ENCODE measurements around the gene SNAPC2. TPM values are rescaled to one million over a fixed set of nuclear protein-coding genes. Genes with fewer than 3 reads are reported as not detected.
A peak's percentile ranks its signal among the peaks of the same experiment; 100 is the strongest.
"Not testable (repeated sequence)": the region's sequence is repeated elsewhere in the genome, so short reads cannot be mapped to it uniquely, and the experiment has no call there.

The SNAPC2 gene
- polyA plus RNA-seq, 2 donors, result 5.6 to 11.3 TPM

- no peaks in the 10 kb centered on the region for H3K27me3 ChIP-seq (ENCODE audit: control insufficient read depth in 1 of 2, insufficient read depth in 2 of 2, low read length in 2 of 2)
- peaks cover under 1 to 22% of the 10 kb centered on the region in 2 donors for H3K36me3 ChIP-seq (ENCODE audit: control insufficient read depth in 2 of 2, insufficient read depth in 2 of 2, low read length in 1 of 2)
- H3K4me1 ChIP-seq (ENCODE audit: control insufficient read depth in 2 of 2, insufficient read depth in 2 of 2, low read length in 1 of 2), result peaks cover 14 to 24% of the 10 kb centered on the region in 2 donors
- H3K9me3 ChIP-seq (ENCODE audit: control insufficient read depth in 2 of 2, insufficient read depth in 1 of 2, low read depth in 1 of 2, low read length in 1 of 2), result no peaks in the 10 kb centered on the region
- peak within 1 kb of the TSS; percentile 31 to 46 for H3K4me3 ChIP-seq (ENCODE audit: low read depth in 1 of 2, low read length in 2 of 2)
- peak within 1 kb of the TSS; percentile 52 to 56 for H3K27ac ChIP-seq (ENCODE audit: low read depth in 2 of 2, low read length in 1 of 2)
- 11 to 16% methylated on average over 36 to 65 of the region's 65 CpGs for WGBS, 2 donors
Observed at GRCh38 chr19:7926021-7926726, 6.0 kb downstream of the SNAPC2 start, which contains the start of gene CTXN1. Gene CTXN1, minus strand, starts transcription at chr19:7926135. Its CDS starts 597 bp downstream, at chr19:7925538.

GRCh38 chr19:7926727-7927604 lies 6.8 kb downstream of the SNAPC2 start:
- Histone ChIP-seq H3K27me3 (ENCODE audit: control insufficient read depth in 1 of 2, insufficient read depth in 2 of 2, low read length in 2 of 2) (no peaks in the 10 kb centered on the region), H3K36me3 (ENCODE audit: control insufficient read depth in 2 of 2, insufficient read depth in 2 of 2, low read length in 1 of 2) (peaks cover 4 to 26% of the 10 kb centered on the region in 2 donors), H3K27ac (ENCODE audit: low read depth in 2 of 2, low read length in 1 of 2) (peak overlapping the region; percentile 50 to 74), H3K4me3 (ENCODE audit: low read depth in 1 of 2, low read length in 2 of 2) (no peak overlapping the region), H3K4me1 (ENCODE audit: control insufficient read depth in 2 of 2, insufficient read depth in 2 of 2, low read length in 1 of 2) (peaks cover 9 to 16% of the 10 kb centered on the region in 2 donors), H3K9me3 (ENCODE audit: control insufficient read depth in 2 of 2, insufficient read depth in 1 of 2, low read depth in 1 of 2, low read length in 1 of 2) (no peaks in the 10 kb centered on the region)
- WGBS, 2 donors, result 82% methylated on average over 31 to 32 of the region's 32 CpGs

- peaks cover 8 to 15% of the 10 kb centered on the region in 2 donors for H3K4me1 ChIP-seq (ENCODE audit: control insufficient read depth in 2 of 2, insufficient read depth in 2 of 2, low read length in 1 of 2)
- 76 to 78% methylated on average over 23 of the region's 23 CpGs for WGBS, 2 donors
- peaks cover 9 to 27% of the 10 kb centered on the region in 2 donors for H3K36me3 ChIP-seq (ENCODE audit: control insufficient read depth in 2 of 2, insufficient read depth in 2 of 2, low read length in 1 of 2)
Observed at GRCh38 chr19:7927605-7928333, 7.6 kb downstream of the SNAPC2 start.

GRCh38 chr19:7928334-7928706 lies 8.2 kb downstream of the SNAPC2 start:
- H3K4me3 ChIP-seq (ENCODE audit: low read depth in 1 of 2, low read length in 2 of 2), result no peak overlapping the region
- 32 to 52% methylated on average over 9 of the region's 9 CpGs for WGBS, 2 donors

More at GRCh38 chr19:7927605-7928333, 7.6 kb downstream of the SNAPC2 start:
- no peaks in the 10 kb centered on the region for H3K9me3 ChIP-seq (ENCODE audit: control insufficient read depth in 2 of 2, insufficient read depth in 1 of 2, low read depth in 1 of 2, low read length in 1 of 2)
- peak overlapping the region; percentile 50 to 74 for H3K27ac ChIP-seq (ENCODE audit: low read depth in 2 of 2, low read length in 1 of 2)
- no peak overlapping the region for H3K4me3 ChIP-seq (ENCODE audit: low read depth in 1 of 2, low read length in 2 of 2)
- no peaks in the 10 kb centered on the region for H3K27me3 ChIP-seq (ENCODE audit: control insufficient read depth in 1 of 2, insufficient read depth in 2 of 2, low read length in 2 of 2)

GRCh38 chr19:7928741-7929701 lies 8.9 kb downstream of the SNAPC2 start:
- WGBS, 2 donors, result 32 to 46% methylated on average over 24 of the region's 24 CpGs
- Histone ChIP-seq H3K27me3 (ENCODE audit: control insufficient read depth in 1 of 2, insufficient read depth in 2 of 2, low read length in 2 of 2) (no peaks in the 10 kb centered on the region), H3K36me3 (ENCODE audit: control insufficient read depth in 2 of 2, insufficient read depth in 2 of 2, low read length in 1 of 2) (peaks cover 17 to 34% of the 10 kb centered on the region in 2 donors), H3K9me3 (ENCODE audit: control insufficient read depth in 2 of 2, insufficient read depth in 1 of 2, low read depth in 1 of 2, low read length in 1 of 2) (peaks cover 0 to 2% of the 10 kb centered on the region in 2 donors), H3K4me3 (ENCODE audit: low read depth in 1 of 2, low read length in 2 of 2) (no peak overlapping the region), H3K27ac (ENCODE audit: low read depth in 2 of 2, low read length in 1 of 2) (peak overlapping the region; percentile 61 to 92), H3K4me1 (ENCODE audit: control insufficient read depth in 2 of 2, insufficient read depth in 2 of 2, low read length in 1 of 2) (peaks cover 8 to 12% of the 10 kb centered on the region in 2 donors)

More at GRCh38 chr19:7928334-7928706, 8.2 kb downstream of the SNAPC2 start:
- H3K4me1 ChIP-seq (ENCODE audit: control insufficient read depth in 2 of 2, insufficient read depth in 2 of 2, low read length in 1 of 2), result peaks cover 8 to 12% of the 10 kb centered on the region in 2 donors
- no peaks in the 10 kb centered on the region for H3K9me3 ChIP-seq (ENCODE audit: control insufficient read depth in 2 of 2, insufficient read depth in 1 of 2, low read depth in 1 of 2, low read length in 1 of 2)
- H3K27ac ChIP-seq (ENCODE audit: low read depth in 2 of 2, low read length in 1 of 2), result peak overlapping the region; percentile 50 to 74
- no peaks in the 10 kb centered on the region for H3K27me3 ChIP-seq (ENCODE audit: control insufficient read depth in 1 of 2, insufficient read depth in 2 of 2, low read length in 2 of 2)
- H3K36me3 ChIP-seq (ENCODE audit: control insufficient read depth in 2 of 2, insufficient read depth in 2 of 2, low read length in 1 of 2), result peaks cover 12 to 28% of the 10 kb centered on the region in 2 donors

GRCh38 chr19:7930030-7930429 lies 9.9 kb downstream of the SNAPC2 start:
- Histone ChIP-seq H3K27ac (ENCODE audit: low read depth in 2 of 2, low read length in 1 of 2) (peak overlapping the region; percentile 11 to 44), H3K36me3 (ENCODE audit: control insufficient read depth in 2 of 2, insufficient read depth in 2 of 2, low read length in 1 of 2) (peaks cover 17 to 39% of the 10 kb centered on the region in 2 donors), H3K4me1 (ENCODE audit: control insufficient read depth in 2 of 2, insufficient read depth in 2 of 2, low read length in 1 of 2) (peaks cover 8 to 12% of the 10 kb centered on the region in 2 donors)
- H3K4me3 ChIP-seq (ENCODE audit: low read depth in 1 of 2, low read length in 2 of 2); H3K9me3 ChIP-seq (ENCODE audit: control insufficient read depth in 2 of 2, insufficient read depth in 1 of 2, low read depth in 1 of 2, low read length in 1 of 2); H3K27me3 ChIP-seq (ENCODE audit: control insufficient read depth in 1 of 2, insufficient read depth in 2 of 2, low read length in 2 of 2): not testable (repeated sequence)
- WGBS, 2 donors, result 74 to 86% methylated on average over 9 to 11 of the region's 11 CpGs

GRCh38 chr19:7930765-7931164 lies 10.6 kb downstream of the SNAPC2 start:
- peaks cover 3 to 8% of the 10 kb centered on the region in 2 donors for H3K4me1 ChIP-seq (ENCODE audit: control insufficient read depth in 2 of 2, insufficient read depth in 2 of 2, low read length in 1 of 2)

GRCh38 chr19:7931221-7932061 lies 11.3 kb downstream of the SNAPC2 start:
- Histone ChIP-seq H3K9me3 (ENCODE audit: control insufficient read depth in 2 of 2, insufficient read depth in 1 of 2, low read depth in 1 of 2, low read length in 1 of 2) (peaks cover 0 to 2% of the 10 kb centered on the region in 2 donors), H3K27ac (ENCODE audit: low read depth in 2 of 2, low read length in 1 of 2) (peak overlapping the region; percentile 47 to 61), H3K36me3 (ENCODE audit: control insufficient read depth in 2 of 2, insufficient read depth in 2 of 2, low read length in 1 of 2) (peaks cover 22 to 45% of the 10 kb centered on the region in 2 donors), H3K4me3 (ENCODE audit: low read depth in 1 of 2, low read length in 2 of 2) (no peak overlapping the region), H3K4me1 (ENCODE audit: control insufficient read depth in 2 of 2, insufficient read depth in 2 of 2, low read length in 1 of 2) (peaks cover 3 to 6% of the 10 kb centered on the region in 2 donors), H3K27me3 (ENCODE audit: control insufficient read depth in 1 of 2, insufficient read depth in 2 of 2, low read length in 2 of 2) (no peaks in the 10 kb centered on the region)
- WGBS, 2 donors, result 83 to 88% methylated on average over 34 to 36 of the region's 36 CpGs

More at GRCh38 chr19:7930765-7931164, 10.6 kb downstream of the SNAPC2 start:
- 77 to 80% methylated on average over 7 of the region's 7 CpGs for WGBS, 2 donors
- H3K4me3 ChIP-seq (ENCODE audit: low read depth in 1 of 2, low read length in 2 of 2), result no peak overlapping the region
- H3K36me3 ChIP-seq (ENCODE audit: control insufficient read depth in 2 of 2, insufficient read depth in 2 of 2, low read length in 1 of 2), result peaks cover 22 to 45% of the 10 kb centered on the region in 2 donors
- H3K27ac ChIP-seq (ENCODE audit: low read depth in 2 of 2, low read length in 1 of 2), result peak overlapping the region; percentile 44 to 61
- H3K27me3 ChIP-seq (ENCODE audit: control insufficient read depth in 1 of 2, insufficient read depth in 2 of 2, low read length in 2 of 2), result no peaks in the 10 kb centered on the region
- H3K9me3 ChIP-seq (ENCODE audit: control insufficient read depth in 2 of 2, insufficient read depth in 1 of 2, low read depth in 1 of 2, low read length in 1 of 2), result peaks cover 0 to 2% of the 10 kb centered on the region in 2 donors
